Spinal cord (tissue), 10 donors: ENCODE results near the gene ZNF219. TPM values are rescaled to one million over a fixed set of nuclear protein-coding genes. Genes with fewer than 3 reads are reported as not detected.
A peak's percentile ranks its signal among the peaks of the same experiment; 100 is the strongest.

Source experiments
- DNase-seq, 6 donors: peaks; one replicate each; pipeline versions ENCODE4 v3.0.0 to v3.0.0-alpha.2; 2013 to 2015; ENCODE audit warnings: low spot score in 6 of 6, low read depth in 4 of 6
- H3K27ac ChIP-seq: one replicate; pipeline ENCODE4 v1.5.1; 2013; ENCODE audit warnings: low read depth, low read length, control low read depth
- H3K27me3 ChIP-seq: one replicate; pipeline ENCODE4 v1.6.1; 2013; ENCODE audit warnings: low read length; ENCODE audit not compliant: control insufficient read depth, insufficient read depth
- H3K36me3 ChIP-seq: one replicate; pipeline ENCODE4 v1.6.1; 2013; ENCODE audit warnings: low read length; ENCODE audit not compliant: control insufficient read depth, insufficient read depth
- H3K4me1 ChIP-seq: one replicate; pipeline ENCODE4 v1.6.1; 2013; ENCODE audit warnings: low read length; ENCODE audit not compliant: control insufficient read depth, insufficient read depth
- H3K4me3 ChIP-seq: one replicate; pipeline ENCODE4 v1.5.1; 2013; ENCODE audit warnings: low read depth, low read length, control low read depth
- H3K9me3 ChIP-seq: one replicate; pipeline ENCODE4 v1.6.1; 2013; ENCODE audit warnings: low read length; ENCODE audit not compliant: control insufficient read depth, insufficient read depth
- WGBS: methylation state at CpG from one replicate; pipeline ENCODE4 v1.1.5; 2013; ENCODE audit warnings: missing lambda C conversion rate; ENCODE audit not compliant: insufficient coverage; 5-methylcytosine and 5-hydroxymethylcytosine counted together
- polyA plus RNA-seq, 2 donors: library from polyadenylated mRNA; unstranded; fragments of 120-200 nt; gene quantifications; one replicate each; pipeline ENCODE4 v1.2.1, GENCODE V29; 2013; ENCODE audit not compliant: insufficient read length in 2 of 2
- total RNA-seq, 2 donors: library from RNA; depleted of rRNA in 1 of 2; stranded (reverse); fragments of 120-200 nt in 1 of 2; fragments of >200 nt in 1 of 2; gene quantifications; one replicate each; pipeline versions ENCODE4 v1.2.3 to v1.2.4, GENCODE V29; 2013 to 2014
- donor health status: healthy.

ZNF219 gene
- total and polyA plus RNA-seq, 4 donors, result 4.7 to 48.8 (median 27.7) TPM

GRCh38 chr14:21103710-21104447, 5.4 kb upstream of the ZNF219 start:
- H3K36me3 ChIP-seq, result no peaks in the 10 kb centered on the region
- H3K27me3 ChIP-seq, result no peaks in the 10 kb centered on the region
- peak overlapping the region; percentile 87 for H3K4me3 ChIP-seq
- under 1% methylated on average over 59 of the region's 62 CpGs for WGBS
- peak; percentile 90 to 99 (median 93) for DNase-seq
- H3K4me1 ChIP-seq, result peaks cover 51% of the 10 kb centered on the region
- no peaks in the 10 kb centered on the region for H3K9me3 ChIP-seq
- H3K27ac ChIP-seq, result peak overlapping the region; percentile 99

GRCh38 chr14:21103411-21103709, 4.9 kb upstream of the ZNF219 start:
- Histone ChIP-seq H3K9me3 (no peaks in the 10 kb centered on the region), H3K27me3 (no peaks in the 10 kb centered on the region), H3K4me1 (peaks cover 51% of the 10 kb centered on the region), H3K27ac (peak overlapping the region; percentile 99), H3K36me3 (no peaks in the 10 kb centered on the region), H3K4me3 (peak overlapping the region; percentile 87)
- no peak for DNase-seq
- WGBS, result 1% methylated on average over 9 of the region's 9 CpGs

- H3K27ac ChIP-seq, result peak overlapping the region; percentile 99
Observed at GRCh38 chr14:21102521-21103410, 4.3 kb upstream of the ZNF219 start.

GRCh38 chr14:21101802-21102413, 3.5 kb upstream of the ZNF219 start:
- H3K27ac ChIP-seq, result no peak overlapping the region

More at GRCh38 chr14:21102521-21103410, 4.3 kb upstream of the ZNF219 start:
- no peaks in the 10 kb centered on the region for H3K9me3 ChIP-seq
- H3K4me1 ChIP-seq, result peaks cover 51% of the 10 kb centered on the region
- WGBS, result 18% methylated on average over 5 of the region's 9 CpGs
- peak in 1 of 6 donors; percentile 55 for DNase-seq
- peak overlapping the region; percentile 87 for H3K4me3 ChIP-seq
- no peaks in the 10 kb centered on the region for H3K27me3 ChIP-seq
- H3K36me3 ChIP-seq, result no peaks in the 10 kb centered on the region

GRCh38 chr14:21100931-21101330, 2.5 kb upstream of the ZNF219 start, which contains the start of gene TMEM253:
Gene TMEM253 (plus strand): TSS chr14:21101066. CDS start chr14:21101344, 278 bp downstream.
- H3K4me1 ChIP-seq, result peaks cover 46% of the 10 kb centered on the region
- no peaks in the 10 kb centered on the region for H3K36me3 ChIP-seq
- DNase-seq, result no peak
- no peak within 1 kb of the TSS for H3K4me3 ChIP-seq
- H3K9me3 ChIP-seq, result no peaks in the 10 kb centered on the region
- no peaks in the 10 kb centered on the region for H3K27me3 ChIP-seq
- H3K27ac ChIP-seq, result peak within 1 kb of the TSS; percentile 92
- 100% methylated on average over 2 of the region's 5 CpGs for WGBS

More at GRCh38 chr14:21101802-21102413, 3.5 kb upstream of the ZNF219 start:
- no peaks in the 10 kb centered on the region for H3K9me3 ChIP-seq
- H3K4me1 ChIP-seq, result peaks cover 53% of the 10 kb centered on the region
- H3K36me3 ChIP-seq, result no peaks in the 10 kb centered on the region
- DNase-seq, result no peak
- 85% methylated on average over 3 of the region's 8 CpGs for WGBS
- no peak overlapping the region for H3K4me3 ChIP-seq
- no peaks in the 10 kb centered on the region for H3K27me3 ChIP-seq

GRCh38 chr14:21099596-21099985, 1.1 kb upstream of the ZNF219 start:
- no peaks in the 10 kb centered on the region for H3K36me3 ChIP-seq
- H3K4me1 ChIP-seq, result peaks cover 45% of the 10 kb centered on the region
- DNase-seq, result no peak
- WGBS, result no CpG with 5 or more reads among the region's 5 CpGs
- H3K9me3 ChIP-seq, result no peaks in the 10 kb centered on the region
- H3K27me3 ChIP-seq, result no peaks in the 10 kb centered on the region
- peak overlapping the region; percentile 92 for H3K27ac ChIP-seq
- H3K4me3 ChIP-seq, result peak overlapping the region; percentile 75

GRCh38 chr14:21098892-21099595, 589 bp upstream of the ZNF219 start:
- Histone ChIP-seq H3K4me3 (peak overlapping the region; percentile 75), H3K36me3 (no peaks in the 10 kb centered on the region), H3K9me3 (no peaks in the 10 kb centered on the region), H3K27me3 (no peaks in the 10 kb centered on the region), H3K27ac (peak overlapping the region; percentile 92), H3K4me1 (peaks cover 44% of the 10 kb centered on the region)
- no CpG with 5 or more reads among the region's 16 CpGs for WGBS
- no peak for DNase-seq

- H3K4me1 ChIP-seq, result peaks cover 46% of the 10 kb centered on the region
- WGBS, result 0% methylated on average over 7 of the region's 19 CpGs
Observed at GRCh38 chr14:21097636-21098075, 799 bp downstream of the ZNF219 start.

More at GRCh38 chr14:21097636-21098075, 799 bp downstream of the ZNF219 start:
- Histone ChIP-seq H3K4me3 (peak overlapping the region; percentile 39), H3K9me3 (no peaks in the 10 kb centered on the region), H3K36me3 (peaks cover 8% of the 10 kb centered on the region), H3K27me3 (no peaks in the 10 kb centered on the region), H3K27ac (peak overlapping the region; percentile 91)
- DNase-seq, result peak in 1 of 6 donors; percentile 47
